RWPE2 (cell line): ENCODE data around the gene MEIOSIN.

Source experiments
- ATAC-seq: fragments of 200-7000 bp; cut with Tn5 transposase; 3 replicates; pipeline ENCODE4 v1.9.1; 2021; ENCODE audit warnings: low read depth
- DNase-seq: peaks from one replicate; pipeline ENCODE4 v3.0.0-alpha.2; 2020; ENCODE audit warnings: low spot score
- H3K27ac ChIP-seq: fragments of 450-650 bp; 2 replicates; pipeline ENCODE4 v1.5.1; 2017; ENCODE audit warnings: mild to moderate bottlenecking; ENCODE audit not compliant: poor library complexity, severe bottlenecking
- H3K27me3 ChIP-seq: fragments of 250-450 bp; sonication (Bioruptor Pico); 2 replicates; pipeline ENCODE4 v1.5.1; 2021; ENCODE audit warnings: mild to moderate bottlenecking, moderate library complexity; ENCODE audit not compliant: insufficient read depth, poor library complexity, severe bottlenecking
- H3K36me3 ChIP-seq: fragments of 250-450 bp; sonication (Bioruptor Pico); 2 replicates; pipeline ENCODE4 v1.5.1; 2020; ENCODE audit warnings: low read depth, mild to moderate bottlenecking, moderate library complexity
- H3K4me1 ChIP-seq: fragments of 250-450 bp; sonication (Bioruptor Pico); 2 replicates; pipeline ENCODE4 v1.5.1; 2021; ENCODE audit warnings: mild to moderate bottlenecking, moderate library complexity; ENCODE audit not compliant: insufficient read depth, poor library complexity, severe bottlenecking
- H3K4me3 ChIP-seq: fragments of 250-450 bp; sonication (Bioruptor Pico); 2 replicates; pipeline ENCODE4 v1.5.1; 2021; ENCODE audit warnings: mild to moderate bottlenecking, moderate library complexity; ENCODE audit not compliant: severe bottlenecking
- H3K9me3 ChIP-seq: fragments of 250-450 bp; sonication (Bioruptor Pico); 2 replicates; pipeline ENCODE4 v1.5.1; 2021; ENCODE audit warnings: mild to moderate bottlenecking, moderate library complexity; ENCODE audit not compliant: severe bottlenecking
- TF ChIP-seq, protein P1 (sequence below): fragments of 450-650 bp; IDR thresholded peaks from one replicate; pipeline ENCODE4 v1.5.1; 2017; ENCODE audit warnings: mild to moderate bottlenecking, moderate library complexity; ENCODE audit not compliant: poor library complexity, severe bottlenecking

Gene MEIOSIN

DNA sequence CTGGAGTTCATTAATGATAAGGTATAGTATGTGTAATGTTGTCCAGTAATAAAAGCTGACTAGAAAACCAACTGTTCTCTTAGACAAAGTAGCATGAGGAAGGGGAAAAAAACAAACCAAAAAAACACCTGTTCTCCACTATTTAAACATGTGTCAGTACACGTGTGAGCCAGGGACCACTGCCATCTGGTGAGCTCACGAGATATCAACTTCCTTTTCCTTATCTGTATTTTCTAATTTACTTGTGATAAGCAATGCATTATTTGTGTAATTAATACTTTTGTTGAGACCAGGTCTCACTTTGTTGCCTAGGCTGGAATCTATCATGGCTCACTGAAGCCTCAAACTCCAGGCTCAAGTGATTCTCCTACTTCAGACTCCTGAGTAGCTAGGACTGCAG is 40.1 kb downstream of the MEIOSIN start:
- no peaks in the 10 kb centered on the region for H3K9me3 ChIP-seq
- no peak for ATAC-seq
- no peak overlapping the region for H3K4me3 ChIP-seq
- DNase-seq = no peak
- no peak overlapping the region for H3K27ac ChIP-seq
- H3K36me3 ChIP-seq = peaks cover 21% of the 10 kb centered on the region
- TF ChIP-seq, protein P1, sequence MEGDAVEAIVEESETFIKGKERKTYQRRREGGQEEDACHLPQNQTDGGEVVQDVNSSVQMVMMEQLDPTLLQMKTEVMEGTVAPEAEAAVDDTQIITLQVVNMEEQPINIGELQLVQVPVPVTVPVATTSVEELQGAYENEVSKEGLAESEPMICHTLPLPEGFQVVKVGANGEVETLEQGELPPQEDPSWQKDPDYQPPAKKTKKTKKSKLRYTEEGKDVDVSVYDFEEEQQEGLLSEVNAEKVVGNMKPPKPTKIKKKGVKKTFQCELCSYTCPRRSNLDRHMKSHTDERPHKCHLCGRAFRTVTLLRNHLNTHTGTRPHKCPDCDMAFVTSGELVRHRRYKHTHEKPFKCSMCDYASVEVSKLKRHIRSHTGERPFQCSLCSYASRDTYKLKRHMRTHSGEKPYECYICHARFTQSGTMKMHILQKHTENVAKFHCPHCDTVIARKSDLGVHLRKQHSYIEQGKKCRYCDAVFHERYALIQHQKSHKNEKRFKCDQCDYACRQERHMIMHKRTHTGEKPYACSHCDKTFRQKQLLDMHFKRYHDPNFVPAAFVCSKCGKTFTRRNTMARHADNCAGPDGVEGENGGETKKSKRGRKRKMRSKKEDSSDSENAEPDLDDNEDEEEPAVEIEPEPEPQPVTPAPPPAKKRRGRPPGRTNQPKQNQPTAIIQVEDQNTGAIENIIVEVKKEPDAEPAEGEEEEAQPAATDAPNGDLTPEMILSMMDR = no peak
- H3K27me3 ChIP-seq = no peaks in the 10 kb centered on the region
- no peaks in the 10 kb centered on the region for H3K4me1 ChIP-seq

DNA sequence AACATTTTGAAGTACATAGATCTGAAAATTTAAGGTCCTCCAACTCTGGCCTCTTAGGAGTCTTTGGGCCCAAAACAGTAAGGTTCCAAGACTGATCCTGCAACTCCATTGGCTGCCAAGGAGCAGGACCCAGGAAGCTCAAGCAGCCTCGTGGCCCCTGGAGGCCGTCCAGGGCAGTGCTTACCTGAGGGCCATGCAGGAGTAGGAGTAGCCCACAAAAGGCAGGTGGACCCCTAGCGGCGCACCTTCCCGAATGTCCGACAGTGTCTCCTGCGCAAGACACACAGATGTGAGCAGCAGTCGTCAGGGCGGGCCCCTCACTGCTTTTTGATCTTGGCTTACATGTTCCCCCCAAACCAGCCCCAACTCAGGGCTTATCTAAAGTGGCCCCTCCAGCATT is 41.5 kb downstream of the MEIOSIN start:
- H3K27ac ChIP-seq = no peak overlapping the region
- H3K4me1 ChIP-seq = no peaks in the 10 kb centered on the region
- TF ChIP-seq, protein P1 = no peak
- ATAC-seq (no peak), DNase-seq (no peak)
- H3K4me3 ChIP-seq = no peak overlapping the region
- peaks cover 21% of the 10 kb centered on the region for H3K36me3 ChIP-seq
- H3K9me3 ChIP-seq = no peaks in the 10 kb centered on the region
- no peaks in the 10 kb centered on the region for H3K27me3 ChIP-seq

DNA sequence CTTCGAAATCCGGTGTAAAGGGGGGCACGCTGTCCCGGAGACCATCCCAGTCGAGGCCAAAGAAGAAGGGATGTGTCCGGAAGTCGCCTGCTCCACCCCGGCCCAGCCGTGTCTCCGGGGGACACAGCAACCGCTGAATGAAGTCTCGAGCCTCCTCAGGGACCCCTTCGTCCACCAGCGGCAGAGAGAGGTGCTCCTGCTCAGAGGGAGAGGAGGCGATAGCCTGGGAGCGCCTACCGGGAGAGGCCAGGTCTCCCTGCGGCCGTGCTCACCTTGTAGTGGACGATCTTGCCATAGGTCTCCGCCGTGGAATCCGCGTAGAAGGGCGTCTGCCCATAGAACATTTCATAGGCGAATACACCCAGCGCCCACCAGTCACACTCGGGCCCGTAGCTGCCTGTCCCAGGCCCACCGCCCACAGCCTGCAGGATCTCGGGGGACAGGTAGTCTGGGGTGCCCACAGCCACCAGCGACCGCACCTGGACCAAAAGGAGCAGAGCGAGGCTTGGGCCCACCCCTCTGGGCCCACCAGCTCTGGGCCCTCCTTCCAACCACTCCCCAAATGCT is 44.2 kb downstream of the MEIOSIN start:
- DNase-seq (no peak), ATAC-seq (no peak)
- no peak overlapping the region for H3K4me3 ChIP-seq
- TF ChIP-seq, protein P1 = no peak
- H3K36me3 ChIP-seq = peaks cover 21% of the 10 kb centered on the region
- H3K27ac ChIP-seq = no peak overlapping the region
- no peaks in the 10 kb centered on the region for H3K9me3 ChIP-seq
- no peaks in the 10 kb centered on the region for H3K27me3 ChIP-seq
- peaks cover 17% of the 10 kb centered on the region for H3K4me1 ChIP-seq

DNA sequence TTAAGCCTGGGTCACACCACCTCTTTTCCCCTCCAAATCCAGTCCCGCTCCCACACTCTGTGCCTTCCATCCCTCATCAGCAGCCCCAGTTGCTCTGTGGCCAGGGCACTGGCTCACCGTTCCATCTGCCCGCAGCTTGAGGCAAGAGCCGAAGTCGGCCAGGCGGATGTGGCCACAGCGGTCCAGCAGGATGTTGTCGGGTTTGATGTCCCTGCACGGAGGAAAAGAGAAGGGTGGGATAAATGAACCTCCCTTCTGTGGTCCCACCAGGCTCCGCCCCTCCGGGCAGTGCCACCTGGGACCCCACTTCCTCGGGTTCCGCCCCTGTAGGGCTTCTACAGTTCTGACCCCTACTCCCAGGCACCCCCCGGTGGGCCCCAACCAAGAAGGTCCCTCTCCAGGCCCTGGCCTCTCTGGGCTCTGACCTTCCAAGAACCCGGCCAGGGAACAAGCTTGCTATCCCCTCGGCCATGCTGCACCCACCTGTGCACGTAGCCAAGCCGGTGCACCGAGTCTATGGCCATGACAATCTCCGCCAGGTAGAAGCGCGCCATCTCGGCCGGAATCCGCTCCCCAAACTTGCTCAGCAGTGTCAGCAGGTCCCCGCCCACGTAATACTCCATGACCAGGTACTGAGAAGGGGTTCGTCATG is 44.9 kb downstream of the MEIOSIN start:
- no peaks in the 10 kb centered on the region for H3K9me3 ChIP-seq
- DNase-seq = no peak
- H3K4me3 ChIP-seq = no peak overlapping the region
- TF ChIP-seq, protein P1 = no peak
- peaks cover 21% of the 10 kb centered on the region for H3K4me1 ChIP-seq
- H3K36me3 ChIP-seq = peaks cover 21% of the 10 kb centered on the region
- no peaks in the 10 kb centered on the region for H3K27me3 ChIP-seq
- no peak overlapping the region for H3K27ac ChIP-seq
- ATAC-seq = no peak
